H9 (cell line): ENCODE results near the gene MMD. TPM values are rescaled to one million over a fixed set of nuclear protein-coding genes. Genes with fewer than 3 reads are reported as not detected.

Source experiments
- DNase-seq: peaks from one replicate; pipeline ENCODE4 v3.0.0-alpha.2; 2017
- H2AFZ ChIP-seq: one replicate; pipeline ENCODE4 v1.6.1; 2013; ENCODE audit warnings: mild to moderate bottlenecking, low read length, control low read depth, moderate library complexity
- H2AK5ac ChIP-seq: 2 replicates; pipeline ENCODE4 v1.6.1; 2013; ENCODE audit warnings: low read length, control low read depth, mixed read lengths; ENCODE audit not compliant: insufficient read length
- H2BK120ac ChIP-seq: one replicate; pipeline ENCODE4 v1.6.1; 2013; ENCODE audit warnings: low read depth, mild to moderate bottlenecking, low read length, control low read depth, inconsistent platforms; ENCODE audit not compliant: poor library complexity, severe bottlenecking
- H2BK12ac ChIP-seq: 2 replicates; pipeline ENCODE4 v1.6.1; 2013; ENCODE audit warnings: low read length, control low read depth, mixed read lengths, low read depth; ENCODE audit not compliant: insufficient read length
- H2BK15ac ChIP-seq: 2 replicates; pipeline ENCODE4 v1.6.1; 2013; ENCODE audit warnings: low read depth, low read length, control low read depth
- H2BK20ac ChIP-seq: one replicate; pipeline ENCODE4 v1.6.1; 2013; ENCODE audit warnings: low read depth, mild to moderate bottlenecking, low read length, control low read depth, inconsistent platforms; ENCODE audit not compliant: poor library complexity, severe bottlenecking
- H2BK5ac ChIP-seq: 2 replicates; pipeline ENCODE4 v1.6.1; 2013; ENCODE audit warnings: low read length, control low read depth, mixed read lengths; ENCODE audit not compliant: insufficient read length
- H3K14ac ChIP-seq: 2 replicates; pipeline ENCODE4 v1.6.1; 2013; ENCODE audit warnings: low read length, control low read depth; ENCODE audit not compliant: insufficient read depth
- H3K18ac ChIP-seq: 2 replicates; pipeline ENCODE4 v1.6.1; 2013; ENCODE audit warnings: low read depth, mild to moderate bottlenecking, mixed read lengths, low read length, control low read depth; ENCODE audit not compliant: insufficient read length
- H3K23ac ChIP-seq: 2 replicates; pipeline ENCODE4 v1.6.1; 2013; ENCODE audit warnings: low read length, control low read depth, mixed read lengths, low read depth; ENCODE audit not compliant: insufficient read length
- H3K23me2 ChIP-seq: 2 replicates; pipeline ENCODE4 v1.6.1; 2013; ENCODE audit warnings: low read depth, mild to moderate bottlenecking, mixed read lengths, low read length, control low read depth; ENCODE audit not compliant: insufficient read length, poor library complexity, severe bottlenecking
- H3K27ac ChIP-seq: 2 replicates; pipeline ENCODE4 v1.5.1; 2013; ENCODE audit warnings: low read length, control low read depth, mixed read lengths, low read depth; ENCODE audit not compliant: insufficient read length
- H3K27me3 ChIP-seq: 2 replicates; pipeline ENCODE4 v1.6.1; 2013; ENCODE audit warnings: low read length, control low read depth, inconsistent platforms; ENCODE audit not compliant: insufficient read depth
- H3K4ac ChIP-seq: 2 replicates; pipeline ENCODE4 v1.6.1; 2013; ENCODE audit warnings: low read depth, mild to moderate bottlenecking, control low read depth, inconsistent platforms, low read length, moderate library complexity
- H3K4me1 ChIP-seq: 2 replicates; pipeline ENCODE4 v1.6.1; 2013; ENCODE audit warnings: low read length, control low read depth, inconsistent platforms; ENCODE audit not compliant: insufficient read depth
- H3K4me2 ChIP-seq: 2 replicates; pipeline ENCODE4 v1.6.1; 2013; ENCODE audit warnings: low read length, control low read depth, mixed read lengths; ENCODE audit not compliant: insufficient read length, insufficient read depth
- H3K56ac ChIP-seq: 2 replicates; pipeline ENCODE4 v1.6.1; 2013; ENCODE audit warnings: low read depth, mild to moderate bottlenecking, mixed read lengths, low read length, control low read depth; ENCODE audit not compliant: insufficient read length
- H3K79me1 ChIP-seq: 2 replicates; pipeline ENCODE4 v1.6.1; 2013; ENCODE audit warnings: low read depth, mild to moderate bottlenecking, moderate library complexity, low read length, control low read depth, inconsistent platforms; ENCODE audit not compliant: insufficient read depth, poor library complexity, severe bottlenecking
- H3K79me2 ChIP-seq: 2 replicates; pipeline ENCODE4 v1.6.1; 2013; ENCODE audit warnings: low read length, control low read depth, inconsistent platforms; ENCODE audit not compliant: insufficient read depth
- H3K9ac ChIP-seq: 2 replicates; pipeline ENCODE4 v1.6.1; 2013; ENCODE audit warnings: low read length, control low read depth, mixed read lengths; ENCODE audit not compliant: insufficient read length; ENCODE audit errors: extremely low read depth
- H3K9me3 ChIP-seq: one replicate; pipeline ENCODE4 v1.6.1; 2013; ENCODE audit warnings: low read depth, low read length, inconsistent platforms; ENCODE audit not compliant: control insufficient read depth
- H3T11ph ChIP-seq: one replicate; pipeline ENCODE4 v1.6.1; 2013; ENCODE audit warnings: mild to moderate bottlenecking, low read length, control low read depth, inconsistent platforms
- H4K20me1 ChIP-seq: one replicate; pipeline ENCODE4 v1.6.1; 2013; ENCODE audit not compliant: control insufficient read depth, insufficient read length, insufficient read depth
- H4K5ac ChIP-seq: 2 replicates; pipeline ENCODE4 v1.6.1; 2013; ENCODE audit warnings: low read depth, mild to moderate bottlenecking, mixed read lengths, low read length, control low read depth; ENCODE audit not compliant: insufficient read length
- H4K8ac ChIP-seq: replicated peaks from 2 replicates; pipeline ENCODE4 v1.6.1; 2013; ENCODE audit warnings: low read length, control low read depth, mixed read lengths, low read depth; ENCODE audit not compliant: insufficient read length
- H4K91ac ChIP-seq: 2 replicates; pipeline ENCODE4 v1.6.1; 2013; ENCODE audit warnings: low read depth, mild to moderate bottlenecking, moderate library complexity, mixed read lengths, low read length, control low read depth; ENCODE audit not compliant: insufficient read length
- H3K27ac Mint-ChIP-seq, 3 experiments: 2 replicates in 2 of 3; 3 replicates in 1 of 3; pipeline ENCODE4 v1.8.0; 2020 to 2021; ENCODE audit warnings: mixed read lengths in 3 of 3, mild to moderate bottlenecking in 1 of 3, moderate library complexity in 1 of 3
- H3K27me3 Mint-ChIP-seq: 2 replicates; pipeline ENCODE4 v1.8.0; 2021; ENCODE audit warnings: low read depth, mild to moderate bottlenecking, moderate library complexity, mixed read lengths
- H3K36me3 Mint-ChIP-seq, 3 experiments: 2 replicates in 2 of 3; 3 replicates in 1 of 3; pipeline ENCODE4 v1.8.0; 2020 to 2021; ENCODE audit warnings: low read depth in 3 of 3, mixed read lengths in 3 of 3; ENCODE audit not compliant: insufficient read depth in 1 of 3
- H3K4me1 Mint-ChIP-seq, 2 experiments: 2 replicates each; pipeline ENCODE4 v1.8.0; 2020; ENCODE audit warnings: mixed read lengths in 2 of 2
- H3K4me3 Mint-ChIP-seq, 2 experiments: 2 replicates in 1 of 2; 3 replicates in 1 of 2; pipeline ENCODE4 v1.8.0; 2020 to 2021; ENCODE audit warnings: mild to moderate bottlenecking in 2 of 2, mixed read lengths in 2 of 2, moderate library complexity in 1 of 2
- H3K9me3 Mint-ChIP-seq, 2 experiments: 2 replicates in 1 of 2; 3 replicates in 1 of 2; pipeline ENCODE4 v1.8.0; 2020; ENCODE audit warnings: mild to moderate bottlenecking in 2 of 2, mixed read lengths in 2 of 2, moderate library complexity in 1 of 2
- WGBS: extraction: QIAGEN DNeasy Blood & Tissue Kit; methylation state at CpG from one replicate; pipeline ENCODE4 v1.1.7; 2013; ENCODE audit warnings: missing lambda C conversion rate, low lambda C conversion rate, mixed read lengths; ENCODE audit not compliant: insufficient read length; ENCODE audit errors: extremely low coverage; 5-methylcytosine and 5-hydroxymethylcytosine counted together
- total RNA-seq: library from RNA; stranded (reverse); gene quantifications from 2 replicates; pipeline ENCODE4 v1.2.1, GENCODE V29; 2021
- TF ChIP-seq, protein P1 (sequence below): fragments of 200-600 bp; sonication (generic); conservative IDR thresholded peaks from 3 replicates; pipeline ENCODE4 v1.8.0; 2021; ENCODE audit warnings: antibody characterized with exemption, mild to moderate bottlenecking

MMD gene
- total RNA-seq, 1 experiment from 2014 or later, result 24.0 TPM

DNA sequence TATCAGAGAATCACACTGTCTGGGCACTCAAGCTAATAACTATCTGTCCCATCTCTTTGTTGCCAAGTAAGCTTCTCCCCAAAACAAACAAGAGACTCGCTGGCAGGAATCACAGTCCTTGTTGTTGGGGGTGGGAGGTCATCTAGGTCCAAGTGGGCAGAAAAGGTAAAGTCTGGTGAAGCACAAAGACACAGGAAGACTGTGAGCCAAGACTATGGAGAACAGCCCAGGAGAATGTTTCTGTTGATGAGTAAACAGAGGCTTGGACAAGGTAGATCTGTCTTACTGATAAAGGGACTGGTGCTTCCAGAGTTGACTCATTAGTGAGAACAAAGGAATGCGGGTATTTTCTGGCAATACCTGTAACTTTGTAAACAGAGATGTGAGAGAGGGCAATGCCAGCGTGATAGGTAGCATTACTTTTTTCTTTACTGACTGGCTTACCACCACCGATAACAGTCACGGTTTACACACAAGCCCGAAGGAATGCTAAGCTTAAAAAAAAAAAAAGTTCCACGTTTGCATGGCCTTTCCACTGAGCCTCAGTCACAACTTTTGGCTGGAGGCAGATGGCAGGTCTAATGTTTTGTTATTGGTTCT, 11.5 kb upstream of the MMD start:
- peak overlapping the region in 1 of 3 experiments; percentile 12; a peak in 1 of 7 replicates for H3K27ac Mint-ChIP-seq
- H2BK20ac ChIP-seq, result no peak overlapping the region
- H3K4me2 ChIP-seq, result no peak overlapping the region
- H3K79me1 ChIP-seq, result no peaks in the 10 kb centered on the region
- H2BK12ac ChIP-seq, result no peak overlapping the region
- peaks cover 8 to 11% of the 10 kb centered on the region in 2 experiments for H3K4me1 Mint-ChIP-seq
- H3K4ac ChIP-seq, result no peak overlapping the region
- no peak overlapping the region for H2BK5ac ChIP-seq
- H3K9me3 ChIP-seq, result no peaks in the 10 kb centered on the region
- H3K23ac ChIP-seq, result no peak overlapping the region
- no peak overlapping the region for H3K9ac ChIP-seq
- no peaks in the 10 kb centered on the region for H3K4me1 ChIP-seq
- H2BK120ac ChIP-seq, result no peak overlapping the region
- whole genome bisulfite sequencing, result no CpG with 5 or more reads among the region's 7 CpGs
- H3K79me2 ChIP-seq, result no peaks in the 10 kb centered on the region
- no peaks in the 10 kb centered on the region for H4K20me1 ChIP-seq
- H3T11ph ChIP-seq, result no peak overlapping the region
- H2BK15ac ChIP-seq, result no peak overlapping the region
- no peak overlapping the region for H3K4me3 Mint-ChIP-seq
- no peak overlapping the region for H3K14ac ChIP-seq
- DNase-seq, result no peak
- no peaks in the 10 kb centered on the region; the same call in 1 of the 2 replicates for H3K27me3 Mint-ChIP-seq
- no peaks in the 10 kb centered on the region; a peak in 1 of 7 replicates for H3K36me3 Mint-ChIP-seq
- H4K91ac ChIP-seq, result no peak overlapping the region
- no peak overlapping the region for H2AK5ac ChIP-seq
- no peaks in the 10 kb centered on the region for H3K27me3 ChIP-seq
- H3K23me2 ChIP-seq, result no peaks in the 10 kb centered on the region
- peaks cover 0 to under 1% of the 10 kb centered on the region in 2 experiments; a peak in 4 of 5 replicates for H3K9me3 Mint-ChIP-seq
- H2AFZ ChIP-seq, result no peak overlapping the region
- H4K5ac ChIP-seq, result no peak overlapping the region
- H3K56ac ChIP-seq, result no peak overlapping the region
- H3K27ac ChIP-seq, result no peak overlapping the region
- H3K18ac ChIP-seq, result no peak overlapping the region
- TF ChIP-seq, protein P1, sequence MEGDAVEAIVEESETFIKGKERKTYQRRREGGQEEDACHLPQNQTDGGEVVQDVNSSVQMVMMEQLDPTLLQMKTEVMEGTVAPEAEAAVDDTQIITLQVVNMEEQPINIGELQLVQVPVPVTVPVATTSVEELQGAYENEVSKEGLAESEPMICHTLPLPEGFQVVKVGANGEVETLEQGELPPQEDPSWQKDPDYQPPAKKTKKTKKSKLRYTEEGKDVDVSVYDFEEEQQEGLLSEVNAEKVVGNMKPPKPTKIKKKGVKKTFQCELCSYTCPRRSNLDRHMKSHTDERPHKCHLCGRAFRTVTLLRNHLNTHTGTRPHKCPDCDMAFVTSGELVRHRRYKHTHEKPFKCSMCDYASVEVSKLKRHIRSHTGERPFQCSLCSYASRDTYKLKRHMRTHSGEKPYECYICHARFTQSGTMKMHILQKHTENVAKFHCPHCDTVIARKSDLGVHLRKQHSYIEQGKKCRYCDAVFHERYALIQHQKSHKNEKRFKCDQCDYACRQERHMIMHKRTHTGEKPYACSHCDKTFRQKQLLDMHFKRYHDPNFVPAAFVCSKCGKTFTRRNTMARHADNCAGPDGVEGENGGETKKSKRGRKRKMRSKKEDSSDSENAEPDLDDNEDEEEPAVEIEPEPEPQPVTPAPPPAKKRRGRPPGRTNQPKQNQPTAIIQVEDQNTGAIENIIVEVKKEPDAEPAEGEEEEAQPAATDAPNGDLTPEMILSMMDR, result no peak
- no peak overlapping the region for H4K8ac ChIP-seq
